HUES64 (cell line): ENCODE measurements around the gene MLLT3.

ENCODE experiments used
- H3K27ac ChIP-seq: 2 replicates; pipeline ENCODE4 v1.7.0; 2013; ENCODE audit warnings: low read depth, low read length, inconsistent platforms
- H3K27me3 ChIP-seq: 2 replicates; pipeline ENCODE4 v1.6.1; 2013; ENCODE audit warnings: mild to moderate bottlenecking, low read length; ENCODE audit not compliant: insufficient read depth
- H3K36me3 ChIP-seq: 2 replicates; pipeline ENCODE4 v1.6.1; 2013; ENCODE audit warnings: mild to moderate bottlenecking, low read length; ENCODE audit not compliant: insufficient read depth
- H3K4me1 ChIP-seq: 2 replicates; pipeline ENCODE4 v1.6.1; 2013; ENCODE audit warnings: mild to moderate bottlenecking, low read length, moderate library complexity; ENCODE audit not compliant: insufficient read depth
- H3K4me3 ChIP-seq: 2 replicates; pipeline ENCODE4 v1.5.1; 2013; ENCODE audit warnings: mild to moderate bottlenecking, low read length, moderate library complexity
- H3K9ac ChIP-seq: 2 replicates; pipeline ENCODE4 v1.6.1; 2013; ENCODE audit warnings: mild to moderate bottlenecking, low read depth, low read length
- H3K9me3 ChIP-seq: 2 replicates; pipeline ENCODE4 v1.6.1; 2013; ENCODE audit warnings: low read depth, low read length; ENCODE audit not compliant: insufficient read depth
- WGBS: fragments of 150-250, 120-280 bp; methylation state at CpG from one replicate; pipeline ENCODE4 v1.1.7; 2013; ENCODE audit warnings: missing lambda C conversion rate; 5-methylcytosine and 5-hydroxymethylcytosine counted together

The MLLT3 gene

GRCh38 chr9:20326516-20326915, 295.8 kb downstream of the MLLT3 start:
- no peaks in the 10 kb centered on the region for H3K4me1 ChIP-seq
- no peaks in the 10 kb centered on the region for H3K36me3 ChIP-seq
- no peaks in the 10 kb centered on the region for H3K27me3 ChIP-seq
- H3K27ac ChIP-seq, result no peak overlapping the region
- WGBS, result 91% methylated on average over 2 of the region's 2 CpGs
- no peak overlapping the region for H3K4me3 ChIP-seq
- no peaks in the 10 kb centered on the region for H3K9me3 ChIP-seq
- H3K9ac ChIP-seq, result no peak overlapping the region

- WGBS, result 94% methylated on average over 9 of the region's 9 CpGs
- Histone ChIP-seq H3K9ac (no peak overlapping the region), H3K27ac (no peak overlapping the region), H3K4me1 (peaks cover 2% of the 10 kb centered on the region; the same call in 1 of the 2 replicates), H3K36me3 (no peaks in the 10 kb centered on the region), H3K9me3 (no peaks in the 10 kb centered on the region), H3K4me3 (no peak overlapping the region), H3K27me3 (no peaks in the 10 kb centered on the region)
Observed at GRCh38 chr9:20325008-20325407, 297.3 kb downstream of the MLLT3 start.

GRCh38 chr9:20322212-20322611, 300.1 kb downstream of the MLLT3 start:
- H3K27ac ChIP-seq, result no peak overlapping the region
- no peaks in the 10 kb centered on the region for H3K27me3 ChIP-seq
- H3K9me3 ChIP-seq, result no peaks in the 10 kb centered on the region
- peaks cover 11% of the 10 kb centered on the region; the same call in 1 of the 2 replicates for H3K4me1 ChIP-seq
- 94% methylated on average over 4 of the region's 4 CpGs for WGBS
- H3K4me3 ChIP-seq, result no peak overlapping the region
- H3K36me3 ChIP-seq, result no peaks in the 10 kb centered on the region
- H3K9ac ChIP-seq, result no peak overlapping the region

- Histone ChIP-seq H3K36me3 (no peaks in the 10 kb centered on the region), H3K27ac (no peak overlapping the region), H3K27me3 (no peaks in the 10 kb centered on the region), H3K4me1 (peaks cover 11% of the 10 kb centered on the region; the same call in 1 of the 2 replicates), H3K9me3 (no peaks in the 10 kb centered on the region), H3K4me3 (no peak overlapping the region), H3K9ac (no peak overlapping the region)
- WGBS, result 89% methylated on average over 6 of the region's 6 CpGs
Observed at GRCh38 chr9:20321423-20322082, 300.7 kb downstream of the MLLT3 start.

GRCh38 chr9:20320921-20321320, 301.4 kb downstream of the MLLT3 start:
- no peak overlapping the region for H3K27ac ChIP-seq
- no peaks in the 10 kb centered on the region for H3K9me3 ChIP-seq
- H3K4me1 ChIP-seq, result peaks cover 11% of the 10 kb centered on the region; the same call in 1 of the 2 replicates
- no peaks in the 10 kb centered on the region for H3K36me3 ChIP-seq
- no peak overlapping the region for H3K9ac ChIP-seq
- no peaks in the 10 kb centered on the region for H3K27me3 ChIP-seq
- H3K4me3 ChIP-seq, result no peak overlapping the region
- WGBS, result 96% methylated on average over 2 of the region's 2 CpGs

GRCh38 chr9:20319641-20320337, 302.5 kb downstream of the MLLT3 start:
- 85% methylated on average over 7 of the region's 7 CpGs for WGBS
- H3K27ac ChIP-seq, result no peak overlapping the region
- no peaks in the 10 kb centered on the region for H3K27me3 ChIP-seq

GRCh38 chr9:20319241-20319640, 303.1 kb downstream of the MLLT3 start:
- H3K9me3 ChIP-seq, result no peaks in the 10 kb centered on the region
- H3K27ac ChIP-seq, result no peak overlapping the region

More at GRCh38 chr9:20319641-20320337, 302.5 kb downstream of the MLLT3 start:
- no peak overlapping the region for H3K9ac ChIP-seq
- peaks cover 11% of the 10 kb centered on the region; the same call in 1 of the 2 replicates for H3K4me1 ChIP-seq
- H3K9me3 ChIP-seq, result no peaks in the 10 kb centered on the region
- H3K4me3 ChIP-seq, result no peak overlapping the region
- H3K36me3 ChIP-seq, result no peaks in the 10 kb centered on the region

GRCh38 chr9:20317701-20318100, 304.6 kb downstream of the MLLT3 start:
- Histone ChIP-seq H3K27me3 (no peaks in the 10 kb centered on the region), H3K4me1 (peaks cover 11% of the 10 kb centered on the region; the same call in 1 of the 2 replicates), H3K9ac (no peak overlapping the region), H3K4me3 (no peak overlapping the region), H3K27ac (no peak overlapping the region), H3K36me3 (no peaks in the 10 kb centered on the region), H3K9me3 (no peaks in the 10 kb centered on the region)
- WGBS, result 92% methylated on average over 5 of the region's 5 CpGs

More at GRCh38 chr9:20319241-20319640, 303.1 kb downstream of the MLLT3 start:
- no peaks in the 10 kb centered on the region for H3K27me3 ChIP-seq
- no peaks in the 10 kb centered on the region for H3K36me3 ChIP-seq
- WGBS, result 89% methylated on average over 8 of the region's 8 CpGs
- H3K9ac ChIP-seq, result no peak overlapping the region
- peaks cover 11% of the 10 kb centered on the region; the same call in 1 of the 2 replicates for H3K4me1 ChIP-seq
- H3K4me3 ChIP-seq, result no peak overlapping the region

GRCh38 chr9:20316372-20316771, 305.9 kb downstream of the MLLT3 start:
- Histone ChIP-seq H3K36me3 (no peaks in the 10 kb centered on the region), H3K4me1 (peaks cover 11% of the 10 kb centered on the region; the same call in 1 of the 2 replicates), H3K27me3 (no peaks in the 10 kb centered on the region), H3K27ac (no peak overlapping the region), H3K9me3 (no peaks in the 10 kb centered on the region), H3K4me3 (no peak overlapping the region), H3K9ac (no peak overlapping the region)
- WGBS, result 82% methylated on average over 9 of the region's 9 CpGs

GRCh38 chr9:20315677-20316076, 306.6 kb downstream of the MLLT3 start:
- Histone ChIP-seq H3K27me3 (no peaks in the 10 kb centered on the region), H3K36me3 (no peaks in the 10 kb centered on the region), H3K27ac (no peak overlapping the region), H3K9ac (no peak overlapping the region), H3K9me3 (no peaks in the 10 kb centered on the region), H3K4me3 (no peak overlapping the region), H3K4me1 (peaks cover 11% of the 10 kb centered on the region; the same call in 1 of the 2 replicates)
- 98% methylated on average over 2 of the region's 2 CpGs for WGBS

- H3K27ac ChIP-seq, result no peak overlapping the region
Observed at GRCh38 chr9:20314981-20315380, 307.3 kb downstream of the MLLT3 start.

More at GRCh38 chr9:20314981-20315380, 307.3 kb downstream of the MLLT3 start:
- no peaks in the 10 kb centered on the region for H3K36me3 ChIP-seq
- H3K9me3 ChIP-seq, result no peaks in the 10 kb centered on the region
- no peak overlapping the region for H3K4me3 ChIP-seq
- no peak overlapping the region for H3K9ac ChIP-seq
- 92% methylated on average over 3 of the region's 3 CpGs for WGBS
- no peaks in the 10 kb centered on the region for H3K27me3 ChIP-seq
- H3K4me1 ChIP-seq, result peaks cover 9% of the 10 kb centered on the region; the same call in 1 of the 2 replicates
